ENCODE results near the gene CYP2C9. TPM values are rescaled to one million over a fixed set of nuclear protein-coding genes. Genes with fewer than 3 reads are reported as not detected.

Gene CYP2C9
- total and polyA plus RNA-seq, 4 donors: 4.3 to 1,789 (median 1,299) TPM

GRCh38 chr10:94889123-94889522 is 49.3 kb upstream of the CYP2C9 start:
- Histone ChIP-seq H3K27me3 (ENCODE audit: control insufficient read depth in 4 of 4, insufficient read depth in 4 of 4, low read length in 3 of 4) (no peaks in the 10 kb centered on the region), H3K36me3 (ENCODE audit: control insufficient read depth in 4 of 4, insufficient read depth in 3 of 4, low read depth in 1 of 4, low read length in 3 of 4) (no peaks in the 10 kb centered on the region), H3K9ac (ENCODE audit: low read depth in 1 of 2, low read length in 2 of 2) (no peak overlapping the region), H3K9me3 (ENCODE audit: control insufficient read depth in 4 of 4, low read length in 3 of 4) (no peaks in the 10 kb centered on the region), H3K4me1 (ENCODE audit: control insufficient read depth in 4 of 4, insufficient read depth in 4 of 4, low read length in 3 of 4) (peaks cover 0 to 8% (median 2%) of the 10 kb centered on the region in 4 donors), H3K27ac (ENCODE audit: low read depth in 1 of 2, low read length in 2 of 2) (no peak overlapping the region), H3K4me3 (ENCODE audit: low read depth in 1 of 3, low read length in 3 of 3) (no peak overlapping the region)
- DNase-seq (ENCODE audit: low spot score): no peak
- TF ChIP-seq ATF3 (IDR thresholded peaks at IDR 0.05): no peak
- no peak for TF ChIP-seq TAF1 (conservative IDR thresholded peaks at IDR 0.05)
- TF ChIP-seq YY1 (IDR thresholded peaks at IDR 0.05): no peak
- TF ChIP-seq HNF4G (IDR thresholded peaks at IDR 0.05): no peak
- no peak for TF ChIP-seq SP1 (IDR thresholded peaks at IDR 0.05)
- TF ChIP-seq EGR1 (IDR thresholded peaks at IDR 0.05; ENCODE audit: low read depth in 2 of 2): no peak
- TF ChIP-seq NR2F2 (IDR thresholded peaks at IDR 0.05): no peak
- no peak for TF ChIP-seq HNF4A (conservative IDR thresholded peaks at IDR 0.05)
- no peak for TF ChIP-seq FOXA1 (IDR thresholded peaks at IDR 0.05)
- no peak for TF ChIP-seq RAD21 (IDR thresholded peaks at IDR 0.05)
- no peak for TF ChIP-seq REST (IDR thresholded peaks at IDR 0.05)
- no peak for TF ChIP-seq JUND (IDR thresholded peaks at IDR 0.05)
- no peak for TF ChIP-seq CTCF (IDR thresholded peaks at IDR 0.05; ENCODE audit: low read depth, low read length, missing input control)
- TF ChIP-seq ZBTB33 (IDR thresholded peaks at IDR 0.05): no peak
- TF ChIP-seq GABPA (IDR thresholded peaks at IDR 0.05 in 1 of 2, conservative IDR thresholded peaks at IDR 0.05 in 1 of 2): no peak
- TF ChIP-seq MAX (IDR thresholded peaks at IDR 0.05): no peak
- TF ChIP-seq RXRA (IDR thresholded peaks at IDR 0.05): no peak
- 86% methylated on average over 3 of the region's 3 CpGs for WGBS
